HepG2 (cell line): ENCODE results near the gene NHP2. TPM values are rescaled to one million over a fixed set of nuclear protein-coding genes. Genes with fewer than 3 reads are reported as not detected.

ENCODE experiments used
- ATAC-seq: fragments of 200-7000 bp; cut with Tn5 transposase; 3 replicates; pipeline ENCODE4 v1.9.1; 2020; ENCODE audit warnings: mild to moderate bottlenecking, moderate library complexity
- BruUV-seq: library from RNA; stranded (reverse); fragments of 400-500 nt; replicated peaks from 2 replicates; lab custom pipeline; 2021; lab: Mats Ljungman, UMichigan
- CTCF ChIA-PET: fragments of 300-600 bp; formaldehyde crosslinking; extraction: SDS; loops from one replicate; lab custom pipeline; 2021; ENCODE audit warnings: low total read pairs, inconsistent platforms, low intra/inter-chr PET ratio; lab: Yijun Ruan, JAX
- POLR2A ChIA-PET: fragments of 350-600 bp; sonication (Branson Sonifier 250); formaldehyde crosslinking; loops from one replicate; lab custom pipeline; 2020; ENCODE audit warnings: antibody characterized with exemption, inconsistent platforms; lab: Yijun Ruan, JAX
- DNase-seq: peaks from one replicate; pipeline ENCODE4 v3.0.0-alpha.2; 2015; ENCODE audit warnings: low spot score
- FAIRE-seq: peaks from 3 replicates; lab custom pipeline; 2011; peaks lifted over from hg19 to GRCh38; lab: Jason Lieb, UNC
- H2AFZ ChIP-seq: one replicate; pipeline ENCODE4 v1.6.1; 2011; ENCODE audit warnings: low read length, inconsistent platforms
- H3K27ac ChIP-seq: fragments of 300-600 bp; 3 replicates; pipeline ENCODE4 v1.8.0; 2011; ENCODE audit warnings: mixed run types, mild to moderate bottlenecking, mixed read lengths, low read length, inconsistent platforms; ENCODE audit not compliant: insufficient read depth; ENCODE audit errors: extremely low read length
- H3K27me3 ChIP-seq, 2 experiments: fragments of 200-600 bp in 1 of 2; 2 replicates in 1 of 2; 3 replicates in 1 of 2; pipeline versions ENCODE4 v1.6.0 to v1.8.0; 2011; ENCODE audit warnings: low read length in 2 of 2, mild to moderate bottlenecking in 2 of 2, moderate library complexity in 2 of 2, inconsistent platforms in 1 of 2; ENCODE audit not compliant: insufficient read depth in 2 of 2, control insufficient read depth in 1 of 2
- H3K36me3 ChIP-seq, 2 experiments: fragments of 200-600 bp in 1 of 2; replicated peaks in 1 of 2; 2 replicates in 1 of 2; 3 replicates in 1 of 2; pipeline versions ENCODE4 v1.5.1 to v1.8.0; 2011; ENCODE audit warnings: low read length in 2 of 2, inconsistent platforms in 1 of 2; ENCODE audit not compliant: insufficient read depth in 2 of 2, control insufficient read depth in 1 of 2
- H3K4me1 ChIP-seq: 2 replicates; pipeline ENCODE4 v1.5.1; 2012; ENCODE audit warnings: low read length, inconsistent platforms; ENCODE audit not compliant: insufficient read depth
- H3K4me2 ChIP-seq: 2 replicates; pipeline ENCODE4 v1.6.0; 2011; ENCODE audit warnings: low read depth, low read length, inconsistent platforms
- H3K4me3 ChIP-seq, 3 experiments: fragments of 200-600 bp in 1 of 3; sonication (generic), shearing (Covaris generic) in 1 of 3; replicated peaks in 1 of 3; 2 replicates each; pipeline ENCODE4 v1.5.1; 2011 to 2016; ENCODE audit warnings: low read length in 3 of 3, inconsistent platforms in 2 of 3, low read depth in 2 of 3, mild to moderate bottlenecking in 2 of 3, control low read depth in 1 of 3, mixed read lengths in 1 of 3; ENCODE audit not compliant: insufficient read depth in 1 of 3
- H3K79me2 ChIP-seq: one replicate; pipeline ENCODE4 v1.6.1; 2011; ENCODE audit warnings: low read length, inconsistent platforms; ENCODE audit not compliant: insufficient read depth
- H3K9ac ChIP-seq: 2 replicates; pipeline ENCODE4 v1.6.0; 2011; ENCODE audit warnings: mild to moderate bottlenecking, low read depth, low read length, inconsistent platforms; ENCODE audit not compliant: insufficient read depth
- H3K9me3 ChIP-seq: 2 replicates; pipeline ENCODE4 v1.5.1; 2012; ENCODE audit warnings: mild to moderate bottlenecking, low read length
- H4K20me1 ChIP-seq: 2 replicates; pipeline ENCODE4 v1.6.0; 2011; ENCODE audit warnings: inconsistent platforms, mild to moderate bottlenecking, low read length, moderate library complexity; ENCODE audit not compliant: insufficient read depth
- MXD3 ChIP-seq: IDR thresholded peaks from 2 replicates; pipeline ENCODE4 v1.6.1; 2016; ENCODE audit warnings: mild to moderate bottlenecking, missing biosample characterization, missing genetic modification reagents
- ZNF609 ChIP-seq: sonication (generic); formaldehyde crosslinking; IDR thresholded peaks from 2 replicates; pipeline ENCODE4 v1.4.0; 2020; ENCODE audit warnings: mild to moderate bottlenecking, missing genetic modification reagents, borderline replicate concordance
- WGBS: methylation state at CpG from one replicate; pipeline ENCODE4 v1.1.6; 2017; ENCODE audit warnings: low lambda C conversion rate; 5-methylcytosine and 5-hydroxymethylcytosine counted together
- in situ Hi-C: cut with HindIII; loops from 2 replicates; pipeline ENCODE4 v1.10.0; 2017; ENCODE audit warnings: low pct_unique_long_range_greater_than_20kb; ENCODE audit not compliant: extremely low pct_ligation_motif_present
- intact Hi-C: fragments of 100-400 bp; cut with micrococcal nuclease; formaldehyde crosslinking; loops from one replicate; pipeline ENCODE4 v1.10.0; 2022; ENCODE audit not compliant: unreplicated experiment
- polyA plus RNA-seq, 8 experiments: library from polyadenylated mRNA; depleted of rRNA in 3 of 8; stranded (reverse) in 7 of 8; unstranded in 1 of 8; fragments of >200 nt; fragmentation: Illumina TruSeq in 4 of 8; extraction: Trizol in 4 of 8; gene quantifications; 2 replicates each; pipeline versions ENCODE4 v1.2.1 to v1.2.3, GENCODE V29; 2011 to 2016; ENCODE audit warnings: low read depth in 4 of 8, missing spikeins in 1 of 8, mixed read lengths in 1 of 8; ENCODE audit not compliant: insufficient read depth in 1 of 8
- total RNA-seq, 5 experiments: library from RNA; depleted of rRNA; stranded (reverse); fragments of >200 nt; fragmentation: Illumina TruSeq; extraction: Trizol; gene quantifications; 2 replicates each; pipeline ENCODE4 v1.2.3, GENCODE V29; 2016; ENCODE audit warnings: low read depth in 1 of 5

The NHP2 gene
- total and polyA plus RNA-seq, 2 of the 13 experiments (the other 11 are each of a cell fraction or from before 2014, with no cell fraction given), result 56.2 to 96.1 TPM

GRCh38 chr5:178119915-178120606, 33.6 kb downstream of the NHP2 start:
- CTCF ChIA-PET, result interaction anchor here (1.3 to 1.6 kb wide), 2 partner anchors 26 to 44 kb away, joined by 8 to 9 read pairs; no protein-coding TSS in a partner anchor
- no TSS peak for BruUV-seq
- peaks cover 19% of the 10 kb centered on the region for H3K4me1 ChIP-seq
- no peak overlapping the region for H3K9ac ChIP-seq
- H3K4me2 ChIP-seq, result no peak overlapping the region
- no peaks in the 10 kb centered on the region for H3K9me3 ChIP-seq
- in situ Hi-C loops (no loop called here), intact Hi-C loops (no loop called here)
- H2AFZ ChIP-seq, result no peak overlapping the region
- no peaks in the 10 kb centered on the region for H3K79me2 ChIP-seq
- FAIRE-seq, result no peak
- H3K4me3 ChIP-seq, result no peak overlapping the region
- no peaks in the 10 kb centered on the region for H3K36me3 ChIP-seq
- no peaks in the 10 kb centered on the region for H4K20me1 ChIP-seq
- no peak for ATAC-seq
- TF ChIP-seq MXD3 (CRISPR knock-in tag), result 0 out of 2 replicates have a peak, but pooled peaks have one; percentile 3
- no peak for TF ChIP-seq ZNF609
- DNase-seq, result no peak
- POLR2A ChIA-PET, result interaction anchor here (0.6 to 1.9 kb wide), 3 partner anchors 10 to 170 kb away, joined by 3 to 6 read pairs (median 4); partner anchors contain the start of gene RMND5B
- peaks cover 15 to 58% of the 10 kb centered on the region in 2 experiments for H3K27me3 ChIP-seq
- WGBS, result 27% methylated on average over 3 of the region's 27 CpGs
- H3K27ac ChIP-seq, result no peak overlapping the region
